MM.1S (cell line): ENCODE results near the gene VPS33B.

Experiments
- DNase-seq: peaks from one replicate; pipeline ENCODE4 v3.0.0-alpha.2; 2015
- H2AFZ ChIP-seq: fragments of 300-600 bp; sonication (generic); 2 replicates; pipeline ENCODE4 v1.6.0; 2016; ENCODE audit warnings: antibody characterized with exemption, low read length
- H3F3A ChIP-seq: fragments of 300-600 bp; sonication (generic); 2 replicates; pipeline ENCODE4 v1.6.1; 2016; ENCODE audit warnings: mild to moderate bottlenecking, antibody characterized with exemption, low read length, moderate library complexity, mixed read lengths; ENCODE audit not compliant: insufficient read depth
- H3K27ac ChIP-seq: fragments of 300-600 bp; sonication (generic); 2 replicates; pipeline ENCODE4 v1.5.1; 2016; ENCODE audit warnings: mild to moderate bottlenecking, low read length
- H3K27me3 ChIP-seq: fragments of 300-600 bp; sonication (generic); replicated peaks from 2 replicates; pipeline ENCODE4 v1.6.0; 2016; ENCODE audit warnings: low read length; ENCODE audit not compliant: insufficient read depth
- H3K36me3 ChIP-seq: fragments of 300-600 bp; sonication (generic); replicated peaks from 2 replicates; pipeline ENCODE4 v1.6.1; 2016; ENCODE audit warnings: mild to moderate bottlenecking, low read length, mixed read lengths; ENCODE audit not compliant: insufficient read depth
- H3K4me1 ChIP-seq: fragments of 300-600 bp; sonication (generic); 2 replicates; pipeline ENCODE4 v1.6.1; 2016; ENCODE audit warnings: low read length, mixed read lengths
- H3K4me2 ChIP-seq: fragments of 300-600 bp; sonication (generic); 2 replicates; pipeline ENCODE4 v1.6.0; 2016; ENCODE audit warnings: low read depth, low read length
- H3K4me3 ChIP-seq: fragments of 300-600 bp; sonication (generic); 2 replicates; pipeline ENCODE4 v1.5.1; 2016; ENCODE audit warnings: low read length, mixed read lengths
- H3K79me2 ChIP-seq: fragments of 300-600 bp; sonication (generic); 2 replicates; pipeline ENCODE4 v1.6.1; 2016; ENCODE audit warnings: mixed run types, low read length, mixed read lengths
- H3K9ac ChIP-seq: fragments of 300-600 bp; sonication (generic); 2 replicates; pipeline ENCODE4 v1.6.1; 2016; ENCODE audit warnings: low read length, mixed read lengths
- H3K9me2 ChIP-seq: fragments of 300-600 bp; sonication (generic); replicated peaks from 2 replicates; pipeline ENCODE4 v1.6.1; 2016; ENCODE audit warnings: mild to moderate bottlenecking, low read length, mixed read lengths; ENCODE audit not compliant: insufficient read depth
- H3K9me3 ChIP-seq: fragments of 300-600 bp; sonication (generic); replicated peaks from 2 replicates; pipeline ENCODE4 v1.6.1; 2016; ENCODE audit warnings: mild to moderate bottlenecking, low read length, mixed read lengths; ENCODE audit not compliant: insufficient read depth
- H4K20me1 ChIP-seq: fragments of 300-600 bp; sonication (generic); 2 replicates; pipeline ENCODE4 v1.6.1; 2016; ENCODE audit warnings: mild to moderate bottlenecking, low read length, moderate library complexity, mixed read lengths; ENCODE audit not compliant: insufficient read depth
- CTCF ChIP-seq: fragments of 300-600 bp; sonication (generic); IDR thresholded peaks from 2 replicates; pipeline ENCODE4 v1.5.1; 2016; ENCODE audit warnings: antibody characterized with exemption, low read length, mixed read lengths
- EZH2 ChIP-seq: fragments of 300-600 bp; sonication (generic); optimal IDR thresholded peaks from 2 replicates; pipeline ENCODE3; 2017; ENCODE audit warnings: low read depth, mild to moderate bottlenecking, antibody characterized with exemption, low read length, mixed read lengths
- EZH2phosphoT487 ChIP-seq: fragments of 300-600 bp; sonication (generic); IDR thresholded peaks from 2 replicates; pipeline ENCODE4 v1.6.1; 2018; ENCODE audit warnings: antibody characterized with exemption, low read length

Gene VPS33B

GRCh38 chr15:90986790-90987507 lies 35.4 kb downstream of the VPS33B start:
- H3K9me3 ChIP-seq = no peaks in the 10 kb centered on the region
- TF ChIP-seq CTCF = no peak
- TF ChIP-seq EZH2phosphoT487 = no peak
- TF ChIP-seq EZH2 = no peak
- no peak overlapping the region for H3K4me3 ChIP-seq

GRCh38 chr15:90982135-90982534 lies 40.3 kb downstream of the VPS33B start:
- no peak for TF ChIP-seq EZH2
- no peak for TF ChIP-seq EZH2phosphoT487
- no peak for TF ChIP-seq CTCF
- Histone ChIP-seq H4K20me1 (peaks cover 2% of the 10 kb centered on the region; the same call in 1 of the 2 replicates), H3F3A (peaks cover under 1% of the 10 kb centered on the region), H3K27ac (no peak overlapping the region), H3K79me2 (peaks cover 69% of the 10 kb centered on the region), H3K36me3 (peaks cover 37% of the 10 kb centered on the region), H3K4me2 (no peak overlapping the region), H3K9me3 (no peaks in the 10 kb centered on the region), H2AFZ (no peak overlapping the region), H3K27me3 (no peaks in the 10 kb centered on the region), H3K9me2 (no peaks in the 10 kb centered on the region), H3K4me1 (peaks cover 5% of the 10 kb centered on the region; the same call in 1 of the 2 replicates), H3K4me3 (no peak overlapping the region), H3K9ac (no peak overlapping the region)
- no peak for DNase-seq

More at GRCh38 chr15:90986790-90987507, 35.4 kb downstream of the VPS33B start:
- Histone ChIP-seq H3K79me2 (peaks cover 97% of the 10 kb centered on the region), H3K36me3 (peaks cover 13% of the 10 kb centered on the region), H3K9ac (no peak overlapping the region), H3K4me1 (peaks cover 35% of the 10 kb centered on the region), H3K27ac (no peak overlapping the region; the same call in 1 of the 2 replicates), H3K27me3 (no peaks in the 10 kb centered on the region), H4K20me1 (peaks cover 2% of the 10 kb centered on the region; the same call in 1 of the 2 replicates), H3F3A (peaks cover 26% of the 10 kb centered on the region), H3K4me2 (peak overlapping the region; percentile 65; the same call in 1 of the 2 replicates), H2AFZ (no peak overlapping the region), H3K9me2 (no peaks in the 10 kb centered on the region)
- peak; percentile 18 for DNase-seq

GRCh38 chr15:90981681-90982080 lies 40.7 kb downstream of the VPS33B start:
- H3K27ac ChIP-seq = no peak overlapping the region
- H3K9me2 ChIP-seq = no peaks in the 10 kb centered on the region
- TF ChIP-seq EZH2phosphoT487 (no peak), CTCF (no peak), EZH2 (no peak)
- H3K9me3 ChIP-seq = no peaks in the 10 kb centered on the region
- no peak overlapping the region for H3K9ac ChIP-seq
- H3K4me3 ChIP-seq = no peak overlapping the region
- no peaks in the 10 kb centered on the region for H3F3A ChIP-seq
- no peaks in the 10 kb centered on the region for H3K27me3 ChIP-seq
- 0 out of 2 replicates have a peak, but pooled peaks cover 2% of the 10 kb centered on the region for H4K20me1 ChIP-seq
- H3K36me3 ChIP-seq = peaks cover 37% of the 10 kb centered on the region
- no peak overlapping the region for H3K4me2 ChIP-seq
- no peak overlapping the region for H2AFZ ChIP-seq
- H3K79me2 ChIP-seq = peaks cover 65% of the 10 kb centered on the region
- H3K4me1 ChIP-seq = peaks cover under 1% of the 10 kb centered on the region; the same call in 1 of the 2 replicates
- no peak for DNase-seq
